ENCODE measurements around the gene TAF1. TPM values are rescaled to one million over a fixed set of nuclear protein-coding genes. Genes with fewer than 3 reads are reported as not detected.

Gene TAF1
- total and polyA plus RNA-seq, 2 of the 13 experiments (the other 11 are each of a cell fraction or from before 2014, with no cell fraction given): 8.1 to 17.7 TPM

DNA sequence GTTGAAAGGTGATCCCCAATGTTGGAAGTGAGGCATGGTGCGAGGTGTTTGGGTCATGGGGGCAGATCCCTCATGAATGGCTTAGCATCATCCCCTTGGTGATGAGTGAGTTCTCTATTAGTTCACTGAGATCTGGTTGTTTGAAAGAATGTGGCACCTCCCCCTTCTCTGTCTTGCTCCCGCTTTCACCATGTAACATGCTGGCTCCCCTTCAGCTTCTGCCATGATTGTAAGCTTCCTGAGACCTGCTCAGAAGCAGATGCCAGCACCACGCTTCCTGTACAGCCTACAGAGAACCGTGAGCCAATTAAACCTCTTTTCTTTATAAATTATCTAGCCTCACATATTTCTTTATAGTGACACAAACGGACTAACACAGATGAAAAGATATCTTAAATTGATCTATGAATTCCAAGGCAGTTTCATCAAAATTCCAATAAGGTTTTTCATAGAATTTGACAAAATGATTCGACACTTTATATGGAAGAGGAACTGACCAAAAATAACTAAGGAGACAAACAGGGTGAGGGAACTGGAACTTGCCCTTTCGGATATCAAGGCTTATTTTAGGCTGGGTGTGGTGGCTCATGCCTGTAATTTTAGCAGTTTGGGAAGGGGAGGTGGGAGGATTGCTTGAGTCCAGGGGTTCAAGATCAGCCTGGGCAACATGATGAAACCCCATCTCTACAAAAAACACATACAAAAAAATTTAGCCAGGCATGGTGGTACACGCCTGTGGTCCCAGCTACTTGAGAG is 109.8 kb downstream of the TAF1 start (continued):
- TF ChIP-seq IRF2 (CRISPR knock-in tag; IDR thresholded peaks at IDR 0.05) (no peak), ZBTB38 (CRISPR knock-in tag; IDR thresholded peaks at IDR 0.05) (no peak), ZNF382 (CRISPR knock-in tag; IDR thresholded peaks at IDR 0.05; ENCODE audit: borderline replicate concordance) (no peak)
- TF ChIP-seq, protein P1, sequence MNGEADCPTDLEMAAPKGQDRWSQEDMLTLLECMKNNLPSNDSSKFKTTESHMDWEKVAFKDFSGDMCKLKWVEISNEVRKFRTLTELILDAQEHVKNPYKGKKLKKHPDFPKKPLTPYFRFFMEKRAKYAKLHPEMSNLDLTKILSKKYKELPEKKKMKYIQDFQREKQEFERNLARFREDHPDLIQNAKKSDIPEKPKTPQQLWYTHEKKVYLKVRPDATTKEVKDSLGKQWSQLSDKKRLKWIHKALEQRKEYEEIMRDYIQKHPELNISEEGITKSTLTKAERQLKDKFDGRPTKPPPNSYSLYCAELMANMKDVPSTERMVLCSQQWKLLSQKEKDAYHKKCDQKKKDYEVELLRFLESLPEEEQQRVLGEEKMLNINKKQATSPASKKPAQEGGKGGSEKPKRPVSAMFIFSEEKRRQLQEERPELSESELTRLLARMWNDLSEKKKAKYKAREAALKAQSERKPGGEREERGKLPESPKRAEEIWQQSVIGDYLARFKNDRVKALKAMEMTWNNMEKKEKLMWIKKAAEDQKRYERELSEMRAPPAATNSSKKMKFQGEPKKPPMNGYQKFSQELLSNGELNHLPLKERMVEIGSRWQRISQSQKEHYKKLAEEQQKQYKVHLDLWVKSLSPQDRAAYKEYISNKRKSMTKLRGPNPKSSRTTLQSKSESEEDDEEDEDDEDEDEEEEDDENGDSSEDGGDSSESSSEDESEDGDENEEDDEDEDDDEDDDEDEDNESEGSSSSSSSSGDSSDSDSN (CRISPR knock-in tag; IDR thresholded peaks at IDR 0.05): no peak

DNA sequence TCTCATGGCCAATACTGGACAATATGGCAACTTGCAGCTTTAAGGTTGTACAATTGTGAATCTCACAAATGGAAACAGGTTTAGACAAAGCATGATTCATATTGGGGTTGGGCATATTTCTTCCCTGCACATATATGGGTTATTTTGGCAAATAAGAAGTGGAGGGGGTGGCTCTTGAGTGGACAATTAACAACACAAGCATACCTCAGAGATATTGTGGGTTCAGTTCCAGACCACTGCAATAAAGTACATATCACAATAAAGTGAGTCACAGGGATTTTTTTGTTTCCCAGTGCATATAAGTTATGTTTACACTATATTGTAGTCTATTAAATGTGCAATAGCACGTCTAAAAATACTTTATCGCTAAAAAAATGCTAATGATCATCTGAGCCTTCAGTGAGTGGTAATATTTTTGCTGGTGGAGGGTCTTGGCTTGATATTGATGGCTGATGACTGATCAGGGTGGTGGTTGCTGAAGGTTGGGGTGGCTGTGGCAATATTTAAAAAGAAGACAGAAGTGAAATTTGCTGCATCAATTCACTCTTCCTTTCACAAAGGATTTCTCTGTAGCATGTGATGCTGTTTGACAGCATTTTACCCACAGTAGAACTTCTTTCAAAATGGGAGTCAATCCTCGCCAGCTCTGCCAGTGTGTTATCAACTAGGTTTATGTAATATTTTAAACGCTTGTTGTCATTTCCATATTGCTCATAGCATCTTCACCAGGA is 116.2 kb downstream of the TAF1 start:
- Histone ChIP-seq H3K4me1 (ENCODE audit: insufficient read depth, low read length) (0 out of 2 replicates have a peak, but pooled peaks cover under 1% of the 10 kb centered on the region), H3K9ac (ENCODE audit: insufficient read depth, low read depth, low read length) (no peak overlapping the region), H3K27ac (ENCODE audit: extremely low read length, insufficient read depth, low read length) (no peak overlapping the region), H3K9me3 (ENCODE audit: low read length) (no peaks in the 10 kb centered on the region), H4K20me1 (ENCODE audit: insufficient read depth, low read length) (no peaks in the 10 kb centered on the region), H3K4me3 (replicated peaks in 1 of 3; ENCODE audit: insufficient read depth in 1 of 3, low read depth in 2 of 3, low read length in 3 of 3) (no peak overlapping the region), H3K27me3 (ENCODE audit: control insufficient read depth in 1 of 2, insufficient read depth in 2 of 2, low read length in 2 of 2) (no peaks in the 10 kb centered on the region), H3K79me2 (ENCODE audit: insufficient read depth, low read length) (no peaks in the 10 kb centered on the region), H3K36me3 (replicated peaks in 1 of 2; ENCODE audit: control insufficient read depth in 1 of 2, insufficient read depth in 2 of 2, low read length in 2 of 2) (no peaks in the 10 kb centered on the region), H2AFZ (ENCODE audit: low read length) (no peak overlapping the region), H3K4me2 (ENCODE audit: low read depth, low read length) (no peak overlapping the region)
- DNase-seq (ENCODE audit: low spot score): no peak
- no peak for ATAC-seq
- no peak for FAIRE-seq
- CTCF ChIA-PET (ENCODE audit: low intra/inter-chr PET ratio, low total read pairs): no interaction called here
- in situ Hi-C loops (cut with HindIII; ENCODE audit: extremely low pct_ligation_motif_present, low pct_unique_long_range_greater_than_20kb): no loop called here
- intact Hi-C loops (cut with micrococcal nuclease; ENCODE audit: unreplicated experiment): no loop called here
- no TSS peak for BruUV-seq (replicated peaks)
- 50% methylated on average over 4 of the region's 4 CpGs for WGBS (ENCODE audit: low lambda C conversion rate)
- POLR2A ChIA-PET: no interaction called here
- TF ChIP-seq SCMH1 (CRISPR knock-in tag; IDR thresholded peaks at IDR 0.05; ENCODE audit: borderline replicate concordance) (no peak), ZNF543 (CRISPR knock-in tag; IDR thresholded peaks at IDR 0.05) (no peak), CBFB (CRISPR knock-in tag; IDR thresholded peaks at IDR 0.05) (no peak)
- TF ChIP-seq, protein P2, sequence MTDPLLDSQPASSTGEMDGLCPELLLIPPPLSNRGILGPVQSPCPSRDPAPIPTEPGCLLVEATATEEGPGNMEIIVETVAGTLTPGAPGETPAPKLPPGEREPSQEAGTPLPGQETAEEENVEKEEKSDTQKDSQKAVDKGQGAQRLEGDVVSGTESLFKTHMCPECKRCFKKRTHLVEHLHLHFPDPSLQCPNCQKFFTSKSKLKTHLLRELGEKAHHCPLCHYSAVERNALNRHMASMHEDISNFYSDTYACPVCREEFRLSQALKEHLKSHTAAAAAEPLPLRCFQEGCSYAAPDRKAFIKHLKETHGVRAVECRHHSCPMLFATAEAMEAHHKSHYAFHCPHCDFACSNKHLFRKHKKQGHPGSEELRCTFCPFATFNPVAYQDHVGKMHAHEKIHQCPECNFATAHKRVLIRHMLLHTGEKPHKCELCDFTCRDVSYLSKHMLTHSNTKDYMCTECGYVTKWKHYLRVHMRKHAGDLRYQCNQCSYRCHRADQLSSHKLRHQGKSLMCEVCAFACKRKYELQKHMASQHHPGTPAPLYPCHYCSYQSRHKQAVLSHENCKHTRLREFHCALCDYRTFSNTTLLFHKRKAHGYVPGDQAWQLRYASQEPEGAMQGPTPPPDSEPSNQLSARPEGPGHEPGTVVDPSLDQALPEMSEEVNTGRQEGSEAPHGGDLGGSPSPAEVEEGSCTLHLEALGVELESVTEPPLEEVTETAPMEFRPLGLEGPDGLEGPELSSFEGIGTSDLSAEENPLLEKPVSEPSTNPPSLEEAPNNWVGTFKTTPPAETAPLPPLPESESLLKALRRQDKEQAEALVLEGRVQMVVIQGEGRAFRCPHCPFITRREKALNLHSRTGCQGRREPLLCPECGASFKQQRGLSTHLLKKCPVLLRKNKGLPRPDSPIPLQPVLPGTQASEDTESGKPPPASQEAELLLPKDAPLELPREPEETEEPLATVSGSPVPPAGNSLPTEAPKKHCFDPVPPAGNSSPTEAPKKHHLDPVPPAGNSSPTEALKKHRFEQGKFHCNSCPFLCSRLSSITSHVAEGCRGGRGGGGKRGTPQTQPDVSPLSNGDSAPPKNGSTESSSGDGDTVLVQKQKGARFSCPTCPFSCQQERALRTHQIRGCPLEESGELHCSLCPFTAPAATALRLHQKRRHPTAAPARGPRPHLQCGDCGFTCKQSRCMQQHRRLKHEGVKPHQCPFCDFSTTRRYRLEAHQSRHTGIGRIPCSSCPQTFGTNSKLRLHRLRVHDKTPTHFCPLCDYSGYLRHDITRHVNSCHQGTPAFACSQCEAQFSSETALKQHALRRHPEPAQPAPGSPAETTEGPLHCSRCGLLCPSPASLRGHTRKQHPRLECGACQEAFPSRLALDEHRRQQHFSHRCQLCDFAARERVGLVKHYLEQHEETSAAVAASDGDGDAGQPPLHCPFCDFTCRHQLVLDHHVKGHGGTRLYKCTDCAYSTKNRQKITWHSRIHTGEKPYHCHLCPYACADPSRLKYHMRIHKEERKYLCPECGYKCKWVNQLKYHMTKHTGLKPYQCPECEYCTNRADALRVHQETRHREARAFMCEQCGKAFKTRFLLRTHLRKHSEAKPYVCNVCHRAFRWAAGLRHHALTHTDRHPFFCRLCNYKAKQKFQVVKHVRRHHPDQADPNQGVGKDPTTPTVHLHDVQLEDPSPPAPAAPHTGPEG (CRISPR knock-in tag; IDR thresholded peaks at IDR 0.05): no peak
- TF ChIP-seq, protein P3, sequence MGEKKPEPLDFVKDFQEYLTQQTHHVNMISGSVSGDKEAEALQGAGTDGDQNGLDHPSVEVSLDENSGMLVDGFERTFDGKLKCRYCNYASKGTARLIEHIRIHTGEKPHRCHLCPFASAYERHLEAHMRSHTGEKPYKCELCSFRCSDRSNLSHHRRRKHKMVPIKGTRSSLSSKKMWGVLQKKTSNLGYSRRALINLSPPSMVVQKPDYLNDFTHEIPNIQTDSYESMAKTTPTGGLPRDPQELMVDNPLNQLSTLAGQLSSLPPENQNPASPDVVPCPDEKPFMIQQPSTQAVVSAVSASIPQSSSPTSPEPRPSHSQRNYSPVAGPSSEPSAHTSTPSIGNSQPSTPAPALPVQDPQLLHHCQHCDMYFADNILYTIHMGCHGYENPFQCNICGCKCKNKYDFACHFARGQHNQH (CRISPR knock-in tag; IDR thresholded peaks at IDR 0.05): no peak
- TF ChIP-seq, protein P4, sequence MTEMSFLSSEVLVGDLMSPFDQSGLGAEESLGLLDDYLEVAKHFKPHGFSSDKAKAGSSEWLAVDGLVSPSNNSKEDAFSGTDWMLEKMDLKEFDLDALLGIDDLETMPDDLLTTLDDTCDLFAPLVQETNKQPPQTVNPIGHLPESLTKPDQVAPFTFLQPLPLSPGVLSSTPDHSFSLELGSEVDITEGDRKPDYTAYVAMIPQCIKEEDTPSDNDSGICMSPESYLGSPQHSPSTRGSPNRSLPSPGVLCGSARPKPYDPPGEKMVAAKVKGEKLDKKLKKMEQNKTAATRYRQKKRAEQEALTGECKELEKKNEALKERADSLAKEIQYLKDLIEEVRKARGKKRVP (CRISPR knock-in tag; IDR thresholded peaks at IDR 0.05): no peak

All from HepG2 (cell line).